Measurements from ENCODE around the gene DDX47. TPM values are rescaled to one million over a fixed set of nuclear protein-coding genes. Genes with fewer than 3 reads are reported as not detected.
A peak's percentile ranks its signal among the peaks of the same experiment; 100 is the strongest.

Gene DDX47
- total and polyA plus RNA-seq, 10 of the 15 experiments (the other 5 are each of a cell fraction or from before 2014, with no cell fraction given), result 84.8 to 266 (median 120) TPM

DNA sequence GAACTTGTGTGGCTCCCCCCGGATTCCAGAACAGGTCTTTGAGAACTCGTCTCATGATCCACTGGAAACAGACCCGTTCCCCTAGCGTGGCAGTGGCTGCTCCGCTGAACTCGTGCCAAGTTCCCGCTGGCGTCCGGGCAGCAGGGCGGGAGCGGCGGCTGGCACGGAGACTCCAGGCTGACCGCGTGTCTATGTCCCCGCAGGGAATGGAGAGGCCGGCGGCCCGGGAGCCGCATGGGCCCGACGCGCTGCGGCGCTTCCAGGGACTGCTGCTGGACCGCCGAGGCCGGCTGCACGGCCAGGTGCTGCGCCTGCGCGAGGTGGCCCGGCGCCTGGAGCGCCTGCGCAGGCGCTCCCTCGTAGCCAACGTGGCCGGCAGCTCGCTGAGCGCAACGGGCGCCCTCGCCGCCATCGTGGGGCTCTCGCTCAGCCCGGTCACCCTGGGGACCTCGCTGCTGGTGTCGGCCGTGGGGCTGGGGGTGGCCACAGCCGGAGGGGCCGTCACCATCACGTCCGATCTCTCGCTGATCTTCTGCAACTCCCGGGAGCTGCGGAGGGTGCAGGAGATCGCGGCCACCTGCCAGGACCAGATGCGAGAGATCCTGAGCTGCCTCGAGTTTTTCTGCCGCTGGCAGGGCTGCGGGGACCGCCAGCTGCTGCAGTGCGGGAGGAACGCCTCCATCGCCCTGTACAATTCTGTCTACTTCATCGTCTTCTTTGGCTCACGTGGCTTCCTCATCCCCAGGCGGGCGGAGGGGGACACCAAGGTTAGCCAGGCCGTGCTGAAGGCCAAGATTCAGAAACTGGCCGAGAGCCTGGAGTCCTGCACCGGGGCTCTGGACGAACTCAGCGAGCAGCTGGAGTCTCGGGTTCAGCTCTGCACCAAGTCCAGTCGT is 26.2 kb upstream of the DDX47 start (continued):
- TF ChIP-seq ZNF622 (IDR thresholded peaks at IDR 0.05) (no peak), POLR2AphosphoS5 (IDR thresholded peaks at IDR 0.05; ENCODE audit: low read length) (peak; percentile 84; the same call in 1 of the 2 replicates), IRF4 (IDR thresholded peaks at IDR 0.05; ENCODE audit: low read depth, low read length) (no peak), CBFB (IDR thresholded peaks at IDR 0.05; ENCODE audit: low read depth) (no peak), CEBPZ (IDR thresholded peaks at IDR 0.05; ENCODE audit: low read depth, low read length) (no peak), SUPT20H (IDR thresholded peaks at IDR 0.05; ENCODE audit: borderline replicate concordance, control insufficient read depth, low read depth, low read length) (no peak), NFXL1 (IDR thresholded peaks at IDR 0.05; ENCODE audit: borderline replicate concordance) (no peak), SPI1 (IDR thresholded peaks at IDR 0.05; ENCODE audit: borderline replicate concordance, insufficient read depth, low read depth, low read length) (no peak), HDAC6 (IDR thresholded peaks at IDR 0.05; ENCODE audit: unreplicated experiment) (no peak), ASH2L (IDR thresholded peaks at IDR 0.05; ENCODE audit: borderline replicate concordance, low read depth) (no peak), POU2F2 (IDR thresholded peaks at IDR 0.05; ENCODE audit: borderline replicate concordance, low read depth, low read length) (peak; percentile 53; the same call in 2 of the 3 replicates), MXI1 (IDR thresholded peaks at IDR 0.05; ENCODE audit: low read depth, low read length) (peak; percentile 73), CHD1 (IDR thresholded peaks at IDR 0.05; ENCODE audit: low read depth, low read length) (no peak), BCL11A (IDR thresholded peaks at IDR 0.05; ENCODE audit: low read depth, low read length) (no peak), FOS (IDR thresholded peaks at IDR 0.05; ENCODE audit: borderline replicate concordance, extremely low read depth, insufficient read length) (no peak)
- TF ChIP-seq, protein P1, sequence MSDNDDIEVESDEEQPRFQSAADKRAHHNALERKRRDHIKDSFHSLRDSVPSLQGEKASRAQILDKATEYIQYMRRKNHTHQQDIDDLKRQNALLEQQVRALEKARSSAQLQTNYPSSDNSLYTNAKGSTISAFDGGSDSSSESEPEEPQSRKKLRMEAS (IDR thresholded peaks at IDR 0.05; ENCODE audit: low read depth, low read length), result peak; percentile 80; the same call in 1 of the 2 replicates
- TF ChIP-seq, protein P2, sequence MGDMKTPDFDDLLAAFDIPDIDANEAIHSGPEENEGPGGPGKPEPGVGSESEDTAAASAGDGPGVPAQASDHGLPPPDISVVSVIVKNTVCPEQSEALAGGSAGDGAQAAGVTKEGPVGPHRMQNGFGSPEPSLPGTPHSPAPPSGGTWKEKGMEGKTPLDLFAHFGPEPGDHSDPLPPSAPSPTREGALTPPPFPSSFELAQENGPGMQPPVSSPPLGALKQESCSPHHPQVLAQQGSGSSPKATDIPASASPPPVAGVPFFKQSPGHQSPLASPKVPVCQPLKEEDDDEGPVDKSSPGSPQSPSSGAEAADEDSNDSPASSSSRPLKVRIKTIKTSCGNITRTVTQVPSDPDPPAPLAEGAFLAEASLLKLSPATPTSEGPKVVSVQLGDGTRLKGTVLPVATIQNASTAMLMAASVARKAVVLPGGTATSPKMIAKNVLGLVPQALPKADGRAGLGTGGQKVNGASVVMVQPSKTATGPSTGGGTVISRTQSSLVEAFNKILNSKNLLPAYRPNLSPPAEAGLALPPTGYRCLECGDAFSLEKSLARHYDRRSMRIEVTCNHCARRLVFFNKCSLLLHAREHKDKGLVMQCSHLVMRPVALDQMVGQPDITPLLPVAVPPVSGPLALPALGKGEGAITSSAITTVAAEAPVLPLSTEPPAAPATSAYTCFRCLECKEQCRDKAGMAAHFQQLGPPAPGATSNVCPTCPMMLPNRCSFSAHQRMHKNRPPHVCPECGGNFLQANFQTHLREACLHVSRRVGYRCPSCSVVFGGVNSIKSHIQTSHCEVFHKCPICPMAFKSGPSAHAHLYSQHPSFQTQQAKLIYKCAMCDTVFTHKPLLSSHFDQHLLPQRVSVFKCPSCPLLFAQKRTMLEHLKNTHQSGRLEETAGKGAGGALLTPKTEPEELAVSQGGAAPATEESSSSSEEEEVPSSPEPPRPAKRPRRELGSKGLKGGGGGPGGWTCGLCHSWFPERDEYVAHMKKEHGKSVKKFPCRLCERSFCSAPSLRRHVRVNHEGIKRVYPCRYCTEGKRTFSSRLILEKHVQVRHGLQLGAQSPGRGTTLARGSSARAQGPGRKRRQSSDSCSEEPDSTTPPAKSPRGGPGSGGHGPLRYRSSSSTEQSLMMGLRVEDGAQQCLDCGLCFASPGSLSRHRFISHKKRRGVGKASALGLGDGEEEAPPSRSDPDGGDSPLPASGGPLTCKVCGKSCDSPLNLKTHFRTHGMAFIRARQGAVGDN (IDR thresholded peaks at IDR 0.05), result peak; percentile 96
- TF ChIP-seq, protein P3, sequence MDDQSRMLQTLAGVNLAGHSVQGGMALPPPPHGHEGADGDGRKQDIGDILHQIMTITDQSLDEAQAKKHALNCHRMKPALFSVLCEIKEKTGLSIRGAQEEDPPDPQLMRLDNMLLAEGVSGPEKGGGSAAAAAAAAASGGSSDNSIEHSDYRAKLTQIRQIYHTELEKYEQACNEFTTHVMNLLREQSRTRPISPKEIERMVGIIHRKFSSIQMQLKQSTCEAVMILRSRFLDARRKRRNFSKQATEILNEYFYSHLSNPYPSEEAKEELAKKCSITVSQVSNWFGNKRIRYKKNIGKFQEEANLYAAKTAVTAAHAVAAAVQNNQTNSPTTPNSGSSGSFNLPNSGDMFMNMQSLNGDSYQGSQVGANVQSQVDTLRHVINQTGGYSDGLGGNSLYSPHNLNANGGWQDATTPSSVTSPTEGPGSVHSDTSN (IDR thresholded peaks at IDR 0.05; ENCODE audit: insufficient replicate concordance, low read depth, low read length), result no peak
- TF ChIP-seq, protein P4, sequence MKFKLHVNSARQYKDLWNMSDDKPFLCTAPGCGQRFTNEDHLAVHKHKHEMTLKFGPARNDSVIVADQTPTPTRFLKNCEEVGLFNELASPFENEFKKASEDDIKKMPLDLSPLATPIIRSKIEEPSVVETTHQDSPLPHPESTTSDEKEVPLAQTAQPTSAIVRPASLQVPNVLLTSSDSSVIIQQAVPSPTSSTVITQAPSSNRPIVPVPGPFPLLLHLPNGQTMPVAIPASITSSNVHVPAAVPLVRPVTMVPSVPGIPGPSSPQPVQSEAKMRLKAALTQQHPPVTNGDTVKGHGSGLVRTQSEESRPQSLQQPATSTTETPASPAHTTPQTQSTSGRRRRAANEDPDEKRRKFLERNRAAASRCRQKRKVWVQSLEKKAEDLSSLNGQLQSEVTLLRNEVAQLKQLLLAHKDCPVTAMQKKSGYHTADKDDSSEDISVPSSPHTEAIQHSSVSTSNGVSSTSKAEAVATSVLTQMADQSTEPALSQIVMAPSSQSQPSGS (IDR thresholded peaks at IDR 0.05; ENCODE audit: low read length), result no peak

All from GM12878 (cell line).